Bronchial epithelial cell (primary cell): ENCODE results near the gene AMOTL2. TPM values are rescaled to one million over a fixed set of nuclear protein-coding genes. Genes with fewer than 3 reads are reported as not detected.

ENCODE experiments used
- DNase-seq: peaks from one replicate; pipeline ENCODE4 v3.0.0-alpha.2; 2010; ENCODE audit warnings: low read depth
- FAIRE-seq: peaks from 2 replicates; lab custom pipeline; 2011; peaks lifted over from hg19 to GRCh38; lab: Jason Lieb, UNC
- H3K27me3 ChIP-seq: 2 replicates; pipeline ENCODE4 v1.5.1; 2011; ENCODE audit warnings: low read length; ENCODE audit not compliant: control insufficient read depth, insufficient read depth
- H3K36me3 ChIP-seq: 2 replicates; pipeline ENCODE4 v1.5.1; 2011; ENCODE audit warnings: low read length; ENCODE audit not compliant: control insufficient read depth, insufficient read depth
- H3K4me3 ChIP-seq: 2 replicates; pipeline ENCODE4 v1.5.1; 2011; ENCODE audit warnings: mild to moderate bottlenecking, low read depth, low read length, control low read depth
- total RNA-seq: library from RNA; depleted of rRNA; stranded (reverse); fragments of >200 nt; gene quantifications from 2 replicates; pipeline ENCODE4 v1.2.1, GENCODE V29; 2014
- TF ChIP-seq, protein P1 (sequence below): IDR thresholded peaks from 2 replicates; pipeline ENCODE4 v1.5.1; 2011; ENCODE audit warnings: mild to moderate bottlenecking, moderate library complexity, low read length, control low read depth, inconsistent platforms; ENCODE audit not compliant: insufficient read depth, severe bottlenecking

Gene AMOTL2
- total RNA-seq, 1 donor from 2014 or later: 54.2 TPM

DNA sequence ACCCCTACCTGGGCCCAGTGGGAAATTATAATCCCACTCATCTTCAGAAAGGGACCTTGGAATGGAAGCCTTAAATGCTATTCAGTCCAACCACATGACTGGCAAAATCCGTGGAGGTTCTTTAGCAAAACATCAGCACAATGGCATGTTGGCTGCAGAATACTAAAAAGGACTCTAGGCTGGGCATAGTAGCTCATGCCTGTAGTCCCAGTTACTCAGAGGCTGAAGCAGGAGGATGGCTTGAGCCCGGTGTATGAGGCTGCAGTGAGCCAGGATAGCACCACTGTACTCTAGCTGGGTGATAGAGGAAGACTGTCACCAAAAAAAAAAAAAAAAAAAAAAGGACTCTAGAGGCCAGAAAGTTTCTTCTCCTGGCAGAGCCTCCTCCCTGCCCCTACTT lies 63.0 kb downstream of the AMOTL2 start:
- Histone ChIP-seq H3K36me3 (no peaks in the 10 kb centered on the region), H3K27me3 (no peaks in the 10 kb centered on the region), H3K4me3 (no peak overlapping the region)
- DNase-seq (no peak), FAIRE-seq (no peak)
- TF ChIP-seq, protein P1, sequence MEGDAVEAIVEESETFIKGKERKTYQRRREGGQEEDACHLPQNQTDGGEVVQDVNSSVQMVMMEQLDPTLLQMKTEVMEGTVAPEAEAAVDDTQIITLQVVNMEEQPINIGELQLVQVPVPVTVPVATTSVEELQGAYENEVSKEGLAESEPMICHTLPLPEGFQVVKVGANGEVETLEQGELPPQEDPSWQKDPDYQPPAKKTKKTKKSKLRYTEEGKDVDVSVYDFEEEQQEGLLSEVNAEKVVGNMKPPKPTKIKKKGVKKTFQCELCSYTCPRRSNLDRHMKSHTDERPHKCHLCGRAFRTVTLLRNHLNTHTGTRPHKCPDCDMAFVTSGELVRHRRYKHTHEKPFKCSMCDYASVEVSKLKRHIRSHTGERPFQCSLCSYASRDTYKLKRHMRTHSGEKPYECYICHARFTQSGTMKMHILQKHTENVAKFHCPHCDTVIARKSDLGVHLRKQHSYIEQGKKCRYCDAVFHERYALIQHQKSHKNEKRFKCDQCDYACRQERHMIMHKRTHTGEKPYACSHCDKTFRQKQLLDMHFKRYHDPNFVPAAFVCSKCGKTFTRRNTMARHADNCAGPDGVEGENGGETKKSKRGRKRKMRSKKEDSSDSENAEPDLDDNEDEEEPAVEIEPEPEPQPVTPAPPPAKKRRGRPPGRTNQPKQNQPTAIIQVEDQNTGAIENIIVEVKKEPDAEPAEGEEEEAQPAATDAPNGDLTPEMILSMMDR: no peak

DNA sequence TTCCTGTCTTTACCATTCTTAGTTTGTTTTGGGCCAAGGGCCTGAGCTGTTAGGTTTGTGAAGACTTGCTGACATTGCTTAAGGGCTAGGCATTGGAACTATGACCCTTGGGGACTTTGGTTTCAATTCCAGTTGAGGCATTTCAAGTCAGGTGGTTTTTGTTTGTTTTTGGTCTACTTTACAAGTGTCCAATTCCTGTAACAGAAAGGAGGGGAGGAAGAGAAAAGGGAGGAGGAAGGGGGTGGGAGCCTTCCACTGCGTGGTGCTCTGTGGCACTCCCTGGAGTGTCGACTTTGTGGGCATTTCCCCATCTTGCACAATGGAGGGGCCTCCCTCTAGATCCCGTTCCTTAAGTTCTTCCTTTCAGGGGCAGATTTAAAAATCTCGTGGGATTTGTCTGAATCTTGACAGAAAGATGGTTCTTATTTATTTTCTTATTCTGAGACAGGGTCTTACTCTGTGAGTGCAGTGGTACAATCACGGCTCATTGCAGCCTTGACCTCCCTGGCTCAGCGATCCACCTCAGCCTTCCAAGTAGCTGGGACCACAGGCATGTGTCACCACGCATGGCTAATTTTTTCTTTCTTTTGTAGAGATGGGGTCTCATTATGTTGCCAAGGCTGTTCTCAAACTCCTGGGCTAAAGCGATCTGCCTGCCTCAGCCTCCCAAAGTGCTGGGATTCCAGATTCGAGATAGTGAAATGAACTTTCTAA lies 64.1 kb downstream of the AMOTL2 start:
- Histone ChIP-seq H3K36me3 (no peaks in the 10 kb centered on the region), H3K4me3 (no peak overlapping the region), H3K27me3 (no peaks in the 10 kb centered on the region)
- FAIRE-seq (no peak), DNase-seq (no peak)
- TF ChIP-seq, protein P1: no peak

DNA sequence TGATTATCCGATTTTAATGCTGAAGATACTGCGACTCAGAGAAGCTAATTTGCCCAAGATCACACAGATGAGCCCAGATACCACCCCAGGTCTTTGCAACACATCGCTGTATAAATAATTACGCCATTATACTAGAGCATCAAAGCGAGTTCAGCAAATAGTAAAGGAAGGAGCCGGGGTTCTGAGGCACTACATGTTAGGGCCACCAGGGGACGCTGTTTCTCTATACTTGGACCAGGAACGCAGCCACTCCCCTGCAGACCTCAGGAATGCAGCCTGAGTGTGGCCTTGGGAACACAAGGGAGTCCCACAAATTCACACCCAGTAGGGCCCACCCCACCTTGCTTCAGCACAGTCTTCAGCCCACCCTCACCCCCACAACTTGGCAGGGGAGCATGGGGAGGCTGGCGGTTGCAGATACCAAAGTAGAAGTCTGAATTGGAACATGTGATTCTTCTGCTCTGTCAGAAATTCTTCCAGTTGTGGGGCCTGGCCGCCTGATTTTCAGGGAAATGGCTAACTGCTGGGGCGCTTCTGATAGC lies 65.8 kb downstream of the AMOTL2 start:
- no peak overlapping the region for H3K4me3 ChIP-seq
- no peaks in the 10 kb centered on the region for H3K27me3 ChIP-seq
- FAIRE-seq: no peak
- DNase-seq: peak; percentile 67
- TF ChIP-seq, protein P1: peak; percentile 99
- no peaks in the 10 kb centered on the region for H3K36me3 ChIP-seq

DNA sequence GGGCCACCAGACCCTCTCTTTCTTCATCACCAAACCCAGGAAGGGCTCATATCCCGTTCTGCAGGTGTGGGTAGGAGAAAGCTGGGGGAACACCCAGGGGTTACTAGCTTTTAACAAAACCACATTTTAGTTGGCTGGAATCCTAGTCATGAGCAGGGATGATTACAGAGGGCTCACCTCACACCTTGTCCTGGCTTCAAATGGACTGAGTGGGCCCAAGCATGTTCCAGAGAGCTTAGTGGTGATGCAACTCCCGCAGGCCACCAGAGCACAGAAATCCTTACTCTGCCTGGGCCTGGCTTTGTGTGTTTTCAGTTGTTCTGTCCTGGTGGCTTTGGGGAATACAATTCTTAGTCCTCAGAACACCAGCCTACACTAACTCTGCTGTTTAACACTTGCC lies 66.8 kb downstream of the AMOTL2 start:
- TF ChIP-seq, protein P1: no peak
- H3K36me3 ChIP-seq: no peaks in the 10 kb centered on the region
- no peaks in the 10 kb centered on the region for H3K27me3 ChIP-seq
- DNase-seq: no peak
- FAIRE-seq: peak; percentile 18
- H3K4me3 ChIP-seq: no peak overlapping the region

DNA sequence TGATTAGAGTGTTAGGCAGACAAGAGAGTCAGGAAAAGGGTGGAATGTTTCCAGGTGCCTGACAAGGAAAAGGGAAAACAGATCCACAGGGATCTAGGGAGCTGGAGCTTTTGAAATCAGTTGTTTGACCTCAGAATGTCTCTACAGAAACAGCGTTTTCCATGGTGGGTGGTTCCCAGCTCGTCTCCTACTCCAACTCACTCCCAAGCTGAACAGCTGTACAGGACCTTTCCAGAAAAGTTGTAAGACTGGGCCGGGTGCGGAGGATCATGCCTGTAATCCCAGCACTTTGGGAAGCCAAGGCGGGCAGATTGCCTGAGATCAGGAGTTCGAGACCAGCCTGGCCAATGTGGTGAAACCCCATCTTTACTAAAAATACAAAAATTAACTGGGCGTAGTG lies 67.9 kb downstream of the AMOTL2 start:
- Histone ChIP-seq H3K4me3 (no peak overlapping the region), H3K27me3 (no peaks in the 10 kb centered on the region), H3K36me3 (no peaks in the 10 kb centered on the region)
- DNase-seq (no peak), FAIRE-seq (no peak)
- TF ChIP-seq, protein P1: no peak

Other genes starting within 250 kb of the AMOTL2 start
- 85.0 and 85.1 TPM in 2 replicates for gene RYK, start 123.6 kb downstream of the AMOTL2 start, total RNA-seq
- 45.3 and 66.4 TPM in 2 replicates for gene ANAPC13, start 111.5 kb upstream of the AMOTL2 start, total RNA-seq
- 10.3 and 22.4 TPM in 2 replicates for gene CEP63, start 111.6 kb upstream of the AMOTL2 start, total RNA-seq